Skin epidermis (tissue), 12 donors: ENCODE measurements around the gene PLS3.
"Not testable (repeated sequence)": the region's sequence is repeated elsewhere in the genome, so short reads cannot be mapped to it uniquely, and the experiment has no call there.

ENCODE experiments used
- H3K27ac ChIP-seq, 21 experiments: fragments of 200-600 bp; sonication (generic) in 11 of 21; one replicate each; pipeline ENCODE4 v1.5.0; 2020; ENCODE audit warnings: mild to moderate bottlenecking in 3 of 21, inconsistent platforms in 2 of 21, moderate library complexity in 2 of 21
- H3K4me3 ChIP-seq, 7 experiments: fragments of 200-600 bp; sonication (generic) in 2 of 7; one replicate each; pipeline ENCODE4 v1.5.0; 2020; ENCODE audit warnings: inconsistent platforms in 2 of 7, mild to moderate bottlenecking in 2 of 7, moderate library complexity in 1 of 7

Gene PLS3

GRCh38 chrX:115595049-115595448, 34.1 kb downstream of the PLS3 start:
- H3K4me3 ChIP-seq, result peak overlapping the region in 2 of 7 experiments; percentile 19 to 30
- H3K27ac ChIP-seq, result peak overlapping the region in 17 of 21 experiments; percentile 30 to 83 (median 69)

- H3K4me3 ChIP-seq, result no peak overlapping the region
- H3K27ac ChIP-seq, result no peak overlapping the region
Observed at GRCh38 chrX:115598556-115598955, 37.6 kb downstream of the PLS3 start.

GRCh38 chrX:115602308-115602707, 41.3 kb downstream of the PLS3 start:
- peak overlapping the region in 7 of 21 experiments; percentile 7 to 58 (median 33) for H3K27ac ChIP-seq
- H3K4me3 ChIP-seq, result no peak overlapping the region

- peak overlapping the region in 8 of 21 experiments; percentile 2 to 64 (median 38) for H3K27ac ChIP-seq
- H3K4me3 ChIP-seq, result no peak overlapping the region
Observed at GRCh38 chrX:115602729-115603389, 41.9 kb downstream of the PLS3 start.

- no peak overlapping the region for H3K4me3 ChIP-seq
- peak overlapping the region in 4 of 21 experiments; percentile 3 to 64 (median 48) for H3K27ac ChIP-seq
Observed at GRCh38 chrX:115603534-115604074, 42.6 kb downstream of the PLS3 start.

GRCh38 chrX:115606861-115607260, 45.9 kb downstream of the PLS3 start:
- Histone ChIP-seq H3K27ac (no peak overlapping the region), H3K4me3 (no peak overlapping the region)

GRCh38 chrX:115609621-115610020, 48.6 kb downstream of the PLS3 start:
- Histone ChIP-seq H3K27ac (no peak overlapping the region), H3K4me3 (no peak overlapping the region)

GRCh38 chrX:115616943-115617563, 56.1 kb downstream of the PLS3 start:
- H3K27ac ChIP-seq, result peak overlapping the region in 4 of 21 experiments; percentile 10 to 82 (median 36)
- no peak overlapping the region for H3K4me3 ChIP-seq

GRCh38 chrX:115622534-115622933, 61.6 kb downstream of the PLS3 start:
- peak overlapping the region in 1 of 21 experiments; percentile 3 for H3K27ac ChIP-seq
- no peak overlapping the region for H3K4me3 ChIP-seq

- H3K27ac ChIP-seq, result peak overlapping the region in 8 of 21 experiments; percentile 4 to 58 (median 22)
- H3K4me3 ChIP-seq, result no peak overlapping the region
Observed at GRCh38 chrX:115624916-115625315, 63.9 kb downstream of the PLS3 start.

GRCh38 chrX:115625572-115626301, 64.8 kb downstream of the PLS3 start:
- H3K27ac ChIP-seq, result peak overlapping the region in 9 of 21 experiments; percentile 8 to 58 (median 30)
- H3K4me3 ChIP-seq, result no peak overlapping the region

GRCh38 chrX:115630204-115630603, 69.2 kb downstream of the PLS3 start:
- no peak overlapping the region for H3K27ac ChIP-seq
- no peak overlapping the region for H3K4me3 ChIP-seq

- Histone ChIP-seq H3K4me3 (no peak overlapping the region), H3K27ac (no peak overlapping the region)
Observed at GRCh38 chrX:115632455-115632854, 71.5 kb downstream of the PLS3 start.

- H3K27ac ChIP-seq, H3K4me3 ChIP-seq: not testable (repeated sequence)
Observed at GRCh38 chrX:115633397-115633796, 72.4 kb downstream of the PLS3 start.

GRCh38 chrX:115639334-115639880, 78.4 kb downstream of the PLS3 start:
- no peak overlapping the region for H3K4me3 ChIP-seq
- H3K27ac ChIP-seq, result no peak overlapping the region

- Histone ChIP-seq H3K4me3 (no peak overlapping the region), H3K27ac (peak overlapping the region in 4 of 21 experiments; percentile 14 to 49 (median 34))
Observed at GRCh38 chrX:115642311-115642710, 81.3 kb downstream of the PLS3 start.

- Histone ChIP-seq H3K4me3 (no peak overlapping the region), H3K27ac (peak overlapping the region in 3 of 21 experiments; percentile 17 to 49 (median 28))
Observed at GRCh38 chrX:115642895-115643530, 82.0 kb downstream of the PLS3 start.

- H3K27ac ChIP-seq, H3K4me3 ChIP-seq: not testable (repeated sequence)
Observed at GRCh38 chrX:115644397-115644796, 83.4 kb downstream of the PLS3 start.

GRCh38 chrX:115649461-115650063, 88.6 kb downstream of the PLS3 start:
- H3K27ac ChIP-seq, result no peak overlapping the region
- H3K4me3 ChIP-seq, result no peak overlapping the region
